ENCODE measurements around the gene MGLL. TPM values are rescaled to one million over a fixed set of nuclear protein-coding genes. Genes with fewer than 3 reads are reported as not detected.

Gene MGLL
- total RNA-seq, 2 experiments from 2014 or later, result 19.2 to 21.6 TPM

- no TSS peak for BruUV-seq (replicated peaks)
- ChIA-PET POLR2A (no interaction called here), CTCF (ENCODE audit: unreplicated experiment) (no interaction called here)
- no peak overlapping the region for H3K27ac ChIP-seq (ENCODE audit: low read depth, low read length, poor library complexity, severe bottlenecking)
- no peak overlapping the region for H3K4me2 ChIP-seq (ENCODE audit: low read length)
- intact Hi-C loops (cut with micrococcal nuclease; ENCODE audit: unreplicated experiment), result no loop called here
- H3K36me3 ChIP-seq (ENCODE audit: insufficient read depth, low read length), result no peaks in the 10 kb centered on the region
- no peaks in the 10 kb centered on the region for H3K9me2 ChIP-seq (ENCODE audit: insufficient read depth, low read length)
- no peaks in the 10 kb centered on the region for H3K4me1 ChIP-seq (ENCODE audit: insufficient read depth, low read length, poor library complexity, severe bottlenecking)
- TF ChIP-seq EZH2phosphoT487 (IDR thresholded peaks at IDR 0.05; ENCODE audit: borderline replicate concordance, low read depth, low read length) (no peak), CTCF (conservative IDR thresholded peaks at IDR 0.05; ENCODE audit: low read length) (no peak)
- H4K20me1 ChIP-seq (ENCODE audit: insufficient read depth, low read length), result no peaks in the 10 kb centered on the region
- no peak overlapping the region for H2AFZ ChIP-seq (ENCODE audit: low read length)
- no peaks in the 10 kb centered on the region for H3K79me2 ChIP-seq (ENCODE audit: insufficient read depth, low read depth, low read length)
- DNase-seq (ENCODE audit: low spot score), result no peak
- H3K9me3 ChIP-seq (ENCODE audit: low read length), result no peaks in the 10 kb centered on the region
- no peak overlapping the region for H3K4me3 ChIP-seq (ENCODE audit: low read depth, low read length, poor library complexity, severe bottlenecking)
Observed at GRCh38 chr3:127859730-127860129, 37.4 kb upstream of the MGLL start.

- Histone ChIP-seq H3K4me3 (ENCODE audit: low read depth, low read length, poor library complexity, severe bottlenecking) (no peak overlapping the region), H3K4me2 (ENCODE audit: low read length) (no peak overlapping the region), H2AFZ (ENCODE audit: low read length) (no peak overlapping the region), H3K27ac (ENCODE audit: low read depth, low read length, poor library complexity, severe bottlenecking) (no peak overlapping the region), H3K9me2 (ENCODE audit: insufficient read depth, low read length) (no peaks in the 10 kb centered on the region), H3K36me3 (ENCODE audit: insufficient read depth, low read length) (no peaks in the 10 kb centered on the region), H3K79me2 (ENCODE audit: insufficient read depth, low read depth, low read length) (no peaks in the 10 kb centered on the region), H3K9me3 (ENCODE audit: low read length) (no peaks in the 10 kb centered on the region), H3K4me1 (ENCODE audit: insufficient read depth, low read length, poor library complexity, severe bottlenecking) (no peaks in the 10 kb centered on the region), H4K20me1 (ENCODE audit: insufficient read depth, low read length) (no peaks in the 10 kb centered on the region)
- no TSS peak for BruUV-seq (replicated peaks)
- ChIA-PET POLR2A (no interaction called here), CTCF (ENCODE audit: unreplicated experiment) (no interaction called here)
- intact Hi-C loops (cut with micrococcal nuclease; ENCODE audit: unreplicated experiment), result no loop called here
- DNase-seq (ENCODE audit: low spot score), result no peak
- TF ChIP-seq EZH2phosphoT487 (IDR thresholded peaks at IDR 0.05; ENCODE audit: borderline replicate concordance, low read depth, low read length) (no peak), CTCF (conservative IDR thresholded peaks at IDR 0.05; ENCODE audit: low read length) (no peak)
Observed at GRCh38 chr3:127858937-127859336, 36.6 kb upstream of the MGLL start.

GRCh38 chr3:127858521-127858920, 36.2 kb upstream of the MGLL start:
- POLR2A ChIA-PET, result no interaction called here
- CTCF ChIA-PET (ENCODE audit: unreplicated experiment), result no interaction called here
- DNase-seq (ENCODE audit: low spot score), result no peak
- H3K36me3 ChIP-seq (ENCODE audit: insufficient read depth, low read length), result no peaks in the 10 kb centered on the region
- TF ChIP-seq EZH2phosphoT487 (IDR thresholded peaks at IDR 0.05; ENCODE audit: borderline replicate concordance, low read depth, low read length), result no peak
- TF ChIP-seq CTCF (conservative IDR thresholded peaks at IDR 0.05; ENCODE audit: low read length), result no peak
- H3K4me1 ChIP-seq (ENCODE audit: insufficient read depth, low read length, poor library complexity, severe bottlenecking), result no peaks in the 10 kb centered on the region
- no peak overlapping the region for H3K4me3 ChIP-seq (ENCODE audit: low read depth, low read length, poor library complexity, severe bottlenecking)
- intact Hi-C loops (cut with micrococcal nuclease; ENCODE audit: unreplicated experiment), result no loop called here
- no peak overlapping the region for H3K27ac ChIP-seq (ENCODE audit: low read depth, low read length, poor library complexity, severe bottlenecking)
- no peak overlapping the region for H2AFZ ChIP-seq (ENCODE audit: low read length)
- no peak overlapping the region for H3K4me2 ChIP-seq (ENCODE audit: low read length)
- no peaks in the 10 kb centered on the region for H3K79me2 ChIP-seq (ENCODE audit: insufficient read depth, low read depth, low read length)
- H3K9me2 ChIP-seq (ENCODE audit: insufficient read depth, low read length), result no peaks in the 10 kb centered on the region
- no TSS peak for BruUV-seq (replicated peaks)
- H3K9me3 ChIP-seq (ENCODE audit: low read length), result no peaks in the 10 kb centered on the region
- H4K20me1 ChIP-seq (ENCODE audit: insufficient read depth, low read length), result no peaks in the 10 kb centered on the region

Data from OCI-LY7 (cell line).